Fibroblast of skin of back (primary cell): Measurements from ENCODE around the gene CNTNAP2.

Source experiments
- DNase-seq: peaks from one replicate; pipeline ENCODE4 v3.0.0-alpha.2; 2013

The CNTNAP2 gene

DNA sequence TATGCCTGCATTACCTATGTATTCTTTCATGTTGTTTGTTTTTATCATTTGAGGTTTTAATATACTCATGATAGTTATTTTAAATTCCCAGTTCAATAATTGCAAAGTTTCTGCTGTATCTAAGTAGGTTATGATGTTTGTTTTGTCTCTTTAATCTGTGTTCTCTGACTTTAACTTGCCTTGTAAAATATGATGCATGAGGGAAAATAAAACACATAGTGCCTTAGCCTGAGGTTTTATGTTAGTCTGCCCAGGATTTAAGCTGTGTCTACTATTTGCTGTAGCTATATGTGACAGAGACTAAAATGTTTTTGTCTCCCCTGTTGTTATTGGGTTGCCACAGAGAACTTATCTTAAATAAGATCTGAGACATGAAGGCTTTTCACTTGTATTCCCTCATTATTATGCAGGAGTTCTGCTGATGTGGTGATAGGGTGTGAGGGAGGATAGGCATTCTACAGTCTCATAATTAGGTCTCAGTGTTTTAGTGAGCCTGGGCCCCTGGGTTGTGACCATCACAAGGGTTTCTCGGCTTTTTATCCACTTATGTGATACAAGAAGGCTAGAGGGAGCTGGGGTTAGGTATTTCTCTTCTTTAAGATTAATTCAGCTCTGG, 582.5 kb downstream of the CNTNAP2 start:
- no peak for DNase-seq

DNA sequence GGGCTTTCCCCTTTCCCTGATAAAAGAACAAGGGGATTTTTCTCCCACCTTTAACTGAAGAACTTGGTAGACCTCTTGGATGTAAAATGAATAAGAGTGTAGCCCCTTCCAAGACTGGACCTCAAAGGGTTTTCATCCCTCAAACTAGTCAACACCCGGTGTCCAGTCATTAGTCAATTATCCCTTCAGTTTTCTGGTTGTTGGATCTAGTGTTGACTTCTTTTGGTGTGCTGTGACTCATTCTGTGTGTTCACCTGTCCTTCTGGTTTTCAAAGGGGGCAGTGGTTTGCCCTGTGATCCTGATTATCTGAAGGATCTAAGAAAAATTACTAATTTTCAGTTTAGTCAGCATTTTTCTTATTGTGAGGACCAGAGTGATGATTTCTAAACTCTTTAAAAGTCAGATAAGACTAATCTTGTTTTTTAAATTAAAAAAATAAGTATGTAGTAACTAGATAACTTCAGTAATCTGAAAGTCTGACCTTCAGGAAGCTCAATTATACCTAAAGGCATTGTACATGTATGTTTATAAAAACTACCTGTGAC, 583.5 kb downstream of the CNTNAP2 start:
- no peak for DNase-seq

GRCh38 chr7:146701166-146701565, 584.6 kb downstream of the CNTNAP2 start:
- DNase-seq, result no peak

- no peak for DNase-seq
Observed at GRCh38 chr7:146702898-146703297, 586.3 kb downstream of the CNTNAP2 start.

- no peak for DNase-seq
Observed at GRCh38 chr7:146709451-146710027, 592.9 kb downstream of the CNTNAP2 start.

- DNase-seq, result no peak
Observed at GRCh38 chr7:146713205-146713604, 596.6 kb downstream of the CNTNAP2 start.

DNA sequence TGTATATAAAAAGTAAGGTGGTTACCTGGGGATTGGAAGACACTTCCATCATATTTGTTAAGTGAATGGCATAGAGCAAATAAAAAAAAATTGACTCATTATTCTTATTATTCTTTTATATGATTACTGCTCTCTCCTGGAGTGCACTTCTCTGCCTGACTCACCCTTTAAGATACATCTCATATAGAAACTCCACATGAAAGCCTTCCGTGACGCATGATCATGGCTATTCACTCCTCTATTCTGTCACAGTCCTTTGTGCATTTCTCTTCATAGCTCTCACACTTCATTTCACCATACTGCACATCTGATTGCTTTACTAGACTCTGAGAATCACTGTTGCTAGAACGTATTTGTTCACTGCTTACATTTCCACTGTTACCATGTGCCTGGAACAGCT, 597.3 kb downstream of the CNTNAP2 start:
- no peak for DNase-seq

- no peak for DNase-seq
Observed at GRCh38 chr7:146720195-146720594, 603.6 kb downstream of the CNTNAP2 start.

DNA sequence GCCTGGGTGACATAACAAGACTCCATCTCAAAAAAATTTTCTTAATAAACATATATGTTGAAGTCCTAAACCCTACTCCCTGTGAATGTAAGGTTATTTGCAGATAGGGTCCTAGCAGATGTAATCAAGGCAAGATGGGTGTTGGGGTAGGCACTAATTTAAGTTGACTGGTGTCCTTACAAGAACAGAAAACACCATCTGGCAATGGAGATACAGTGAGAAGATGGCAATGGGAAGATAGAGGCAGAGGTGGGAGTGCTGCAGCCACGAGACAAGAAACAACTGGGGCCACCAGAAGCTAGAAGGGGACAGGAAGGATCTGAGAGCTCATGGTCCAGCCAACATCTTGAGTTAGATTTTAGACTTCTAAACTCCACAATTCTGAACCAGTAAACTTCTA, 606.4 kb downstream of the CNTNAP2 start:
- no peak for DNase-seq

- DNase-seq, result no peak
Observed at GRCh38 chr7:146725520-146725919, 608.9 kb downstream of the CNTNAP2 start.

GRCh38 chr7:146728141-146728540, 611.5 kb downstream of the CNTNAP2 start:
- no peak for DNase-seq

DNA sequence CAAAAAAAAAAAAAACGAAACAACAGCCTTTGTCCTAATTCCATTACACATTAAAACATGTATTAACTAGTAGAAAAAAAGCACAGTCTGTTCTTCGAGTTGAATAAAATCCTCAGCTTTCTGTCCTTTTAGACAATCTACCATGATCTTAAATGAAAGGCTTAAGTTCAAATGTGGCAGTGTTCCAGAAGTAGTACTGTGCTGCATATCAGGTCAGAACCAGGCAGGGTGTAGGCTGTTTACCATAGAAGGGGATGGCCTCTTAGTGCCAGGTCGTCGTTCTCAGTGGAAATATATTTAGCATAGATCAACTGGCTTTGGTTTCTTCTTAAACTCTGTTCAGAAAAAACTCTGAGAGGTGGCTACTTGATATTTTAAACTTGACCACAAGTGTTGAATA, 612.0 kb downstream of the CNTNAP2 start:
- DNase-seq, result no peak

GRCh38 chr7:146731185-146731584, 614.6 kb downstream of the CNTNAP2 start:
- no peak for DNase-seq

DNA sequence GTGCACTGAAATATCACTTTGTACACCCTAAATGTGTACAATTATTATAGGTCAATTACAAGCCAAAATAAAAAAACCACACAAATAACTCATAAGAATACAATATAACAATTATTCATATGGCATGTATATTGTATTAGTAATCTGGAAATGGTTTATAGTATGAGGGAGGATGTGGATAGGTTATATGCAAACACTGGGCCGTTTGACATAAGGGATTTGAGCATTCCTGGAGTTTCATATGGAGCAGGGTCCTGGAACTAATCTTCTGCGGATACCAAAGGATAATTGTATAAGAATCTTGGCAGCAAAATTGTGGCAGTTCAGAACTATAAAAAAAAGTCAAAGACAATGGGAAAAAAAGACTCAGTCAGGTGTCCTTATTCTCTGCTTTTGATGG, 619.4 kb downstream of the CNTNAP2 start:
- no peak for DNase-seq

DNA sequence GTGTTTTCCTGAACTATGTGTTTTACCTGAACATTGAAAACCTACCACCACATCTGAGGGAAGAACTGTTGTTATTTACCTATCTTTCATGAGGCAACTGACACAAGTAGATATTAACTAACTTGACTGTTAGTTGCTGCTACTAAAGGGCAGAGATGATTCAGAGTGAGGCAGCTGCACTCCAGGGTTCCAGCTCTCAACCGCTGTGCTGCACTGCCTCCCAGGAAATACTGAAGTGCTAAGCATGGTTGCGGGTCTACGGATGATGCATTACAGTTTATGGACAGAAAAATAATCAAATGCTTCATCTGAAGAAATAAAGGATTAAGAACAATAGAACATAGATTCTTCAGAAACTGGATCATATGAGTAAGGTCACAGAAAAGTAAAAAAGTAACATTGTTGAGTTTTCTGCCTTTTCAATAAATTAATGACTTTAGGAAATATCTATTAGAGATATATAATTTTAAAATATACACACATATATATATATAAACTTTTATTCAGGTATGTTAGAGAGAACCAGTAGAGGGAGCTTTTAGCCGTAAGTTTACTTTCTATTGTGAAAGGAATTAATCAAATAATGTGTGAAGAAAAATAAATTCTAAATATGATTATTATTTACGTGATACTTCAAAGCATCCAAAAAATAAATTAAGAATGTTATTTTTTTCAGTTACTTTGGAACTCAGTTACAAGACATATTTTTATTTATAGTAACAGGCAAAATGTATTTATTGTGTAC, 620.0 kb downstream of the CNTNAP2 start:
- DNase-seq, result peak; percentile 3

DNA sequence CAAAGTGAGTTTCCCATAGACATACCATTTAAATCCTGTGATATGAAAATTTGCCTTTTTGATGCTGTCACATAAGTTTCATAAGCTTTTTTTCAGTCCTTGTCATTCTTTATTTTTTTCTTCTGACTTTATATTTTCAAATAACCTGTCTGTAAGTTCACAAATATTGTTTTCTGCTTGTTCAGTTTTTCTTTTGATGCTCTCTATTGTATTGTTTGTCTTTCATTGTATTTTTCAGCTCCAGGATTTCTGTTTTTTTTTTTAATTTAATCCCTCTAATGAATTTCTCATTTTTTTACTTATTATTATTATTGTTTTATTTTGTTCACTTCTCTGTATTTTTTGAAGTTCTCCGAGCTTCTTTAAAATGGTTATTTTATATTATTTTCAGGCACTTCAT, 623.4 kb downstream of the CNTNAP2 start:
- DNase-seq, result no peak

DNA sequence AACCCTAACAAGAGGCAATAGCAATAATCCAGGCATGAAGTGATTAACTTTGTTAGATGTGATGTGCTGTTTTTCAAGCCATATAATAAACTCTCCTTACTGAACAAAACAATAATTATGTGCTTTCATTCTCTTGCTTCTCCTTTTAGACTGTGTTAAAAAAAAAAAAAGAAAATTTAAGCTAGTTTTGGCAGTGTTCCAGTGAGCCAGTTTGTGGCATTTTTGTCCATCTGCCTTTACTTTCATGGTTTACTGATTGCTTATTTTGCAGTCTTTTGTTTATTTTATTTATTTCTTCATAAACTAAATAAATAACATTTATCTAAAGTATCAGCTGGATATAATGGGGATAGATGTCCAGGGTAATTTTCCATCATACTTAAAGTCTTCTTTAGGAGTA, 625.3 kb downstream of the CNTNAP2 start:
- DNase-seq, result no peak

DNA sequence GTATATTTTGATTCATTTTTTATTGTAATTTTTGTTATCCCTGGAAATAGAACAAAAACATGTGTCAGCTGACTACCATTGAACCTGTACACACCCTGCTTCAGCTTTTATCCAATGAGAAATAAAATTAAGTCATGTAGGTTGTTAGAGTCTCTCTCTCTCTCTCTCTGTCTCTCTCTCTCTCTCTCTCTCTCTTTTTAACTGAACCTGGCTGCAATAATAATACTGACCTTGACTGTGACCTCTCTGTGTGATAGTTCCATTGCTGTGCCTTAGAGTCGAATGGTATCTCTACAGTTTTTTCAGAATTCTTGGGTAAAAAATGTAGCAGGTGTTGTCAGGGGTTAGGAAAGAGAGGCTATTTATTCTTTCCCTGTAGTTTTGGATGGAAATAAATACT, 637.8 kb downstream of the CNTNAP2 start:
- DNase-seq, result no peak

- DNase-seq, result no peak
Observed at GRCh38 chr7:146755585-146755984, 639.0 kb downstream of the CNTNAP2 start.

DNA sequence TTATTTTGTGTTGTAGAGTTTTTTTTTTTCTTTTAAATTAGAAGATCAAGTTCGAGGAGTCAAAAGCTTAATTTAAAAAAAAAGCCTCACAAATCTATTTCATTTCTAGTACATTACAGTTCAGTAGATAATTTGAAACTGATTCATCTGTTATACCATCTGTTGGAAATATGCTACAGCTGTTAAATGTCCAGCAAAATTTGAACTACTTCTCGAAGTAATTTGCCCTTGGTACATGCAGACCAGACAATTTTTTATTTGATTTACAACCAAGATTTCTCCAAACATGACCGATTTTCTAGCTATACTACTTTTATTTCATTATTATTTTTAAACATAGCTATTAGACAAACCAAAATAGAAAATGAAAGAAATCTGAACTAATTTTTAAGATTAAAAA, 647.9 kb downstream of the CNTNAP2 start:
- no peak for DNase-seq

- no peak for DNase-seq
Observed at GRCh38 chr7:146768957-146769356, 652.4 kb downstream of the CNTNAP2 start.

- DNase-seq, result no peak
Observed at GRCh38 chr7:146772601-146773000, 656.0 kb downstream of the CNTNAP2 start.

DNA sequence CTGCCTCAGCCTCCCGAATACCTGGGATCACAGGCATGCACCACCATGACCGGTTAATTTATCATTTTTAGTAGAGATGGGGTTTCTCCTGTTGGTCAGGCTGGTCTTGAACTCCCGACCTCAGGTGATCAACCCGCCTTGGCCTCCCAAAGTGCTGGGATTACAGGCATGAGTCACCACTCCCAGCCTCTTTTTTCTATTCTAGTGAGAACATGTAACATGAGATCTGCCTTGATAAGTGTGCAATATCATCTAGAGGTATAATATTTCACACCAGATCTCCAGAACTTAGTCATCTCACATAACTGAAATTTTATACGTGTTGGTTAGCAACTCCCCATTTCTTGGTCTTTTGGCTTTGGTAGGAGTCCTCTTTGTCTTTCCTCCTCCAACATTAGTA, 656.9 kb downstream of the CNTNAP2 start:
- DNase-seq, result peak; percentile 3
